22Rv1 (cell line): Measurements from ENCODE around the gene C3orf80.
"Not testable (repeated sequence)": the region's sequence is repeated elsewhere in the genome, so short reads cannot be mapped to it uniquely, and the experiment has no call there.

Source experiments
- H3K27ac ChIP-seq: fragments of 450-650 bp; 2 replicates; pipeline ENCODE4 v1.5.1; 2017
- CTCF ChIP-seq: fragments of 450-650 bp; IDR thresholded peaks from 2 replicates; pipeline ENCODE4 v1.5.1; 2017; ENCODE audit warnings: mild to moderate bottlenecking
- ZFX ChIP-seq: fragments of 450-650 bp; IDR thresholded peaks from 2 replicates; pipeline ENCODE4 v1.6.1; 2017; ENCODE audit warnings: antibody characterized with exemption, borderline replicate concordance

The C3orf80 gene

GRCh38 chr3:160199108-160199507 is 26.1 kb upstream of the C3orf80 start:
- TF ChIP-seq CTCF (no peak), ZFX (no peak)

GRCh38 chr3:160200353-160200752 is 24.9 kb upstream of the C3orf80 start:
- TF ChIP-seq CTCF (no peak), ZFX (no peak)
- no peak overlapping the region for H3K27ac ChIP-seq

More at GRCh38 chr3:160199108-160199507, 26.1 kb upstream of the C3orf80 start:
- no peak overlapping the region for H3K27ac ChIP-seq

- not testable (repeated sequence) for H3K27ac ChIP-seq
These were observed 20.7 kb upstream of the C3orf80 start for GRCh38 chr3:160204396-160205011.

GRCh38 chr3:160205606-160206005 is 19.6 kb upstream of the C3orf80 start:
- no peak overlapping the region for H3K27ac ChIP-seq
- no peak for TF ChIP-seq CTCF
- no peak for TF ChIP-seq ZFX

- no peak overlapping the region for H3K27ac ChIP-seq
- TF ChIP-seq CTCF (no peak), ZFX (no peak)
These were observed 14.9 kb upstream of the C3orf80 start for GRCh38 chr3:160210341-160210740.

- TF ChIP-seq ZFX (no peak), CTCF (peak; percentile 37)
These were observed 14.4 kb upstream of the C3orf80 start for GRCh38 chr3:160210799-160211221.

GRCh38 chr3:160213191-160213590 is 12.0 kb upstream of the C3orf80 start:
- H3K27ac ChIP-seq, result no peak overlapping the region
- TF ChIP-seq ZFX (no peak), CTCF (no peak)

More at GRCh38 chr3:160210799-160211221, 14.4 kb upstream of the C3orf80 start:
- H3K27ac ChIP-seq, result no peak overlapping the region

GRCh38 chr3:160217675-160218074 is 7.5 kb upstream of the C3orf80 start:
- TF ChIP-seq ZFX (no peak), CTCF (no peak)
- no peak overlapping the region for H3K27ac ChIP-seq
